WTC11 (cell line): ENCODE results near the gene C6orf163. TPM values are rescaled to one million over a fixed set of nuclear protein-coding genes. Genes with fewer than 3 reads are reported as not detected.

Experiments used
- ATAC-seq: fragments of 200-7000 bp; cut with Tn5 transposase; 2 replicates; pipeline ENCODE4 v1.10.0; 2021; ENCODE audit warnings: mild to moderate bottlenecking, moderate library complexity
- CTCF ChIA-PET: fragments of 300-600 bp; sonication (Branson Sonifier 250); formaldehyde crosslinking; loops from one replicate; lab custom pipeline; 2021; ENCODE audit warnings: antibody characterized with exemption; lab: Charles Lee
- POLR2A ChIA-PET: fragments of 350-600 bp; sonication (Branson Sonifier 250); formaldehyde crosslinking; loops from one replicate; lab custom pipeline; 2021; ENCODE audit warnings: antibody characterized with exemption; lab: Charles Lee
- DNase-seq: peaks from one replicate; pipeline ENCODE4 v3.0.0; 2021; ENCODE audit warnings: low spot score
- H3K27ac Mint-ChIP-seq: 2 replicates; pipeline ENCODE4 v1.8.0; 2021; ENCODE audit warnings: mixed read lengths
- H3K27me3 Mint-ChIP-seq: 2 replicates; pipeline ENCODE4 v1.8.0; 2021; ENCODE audit warnings: low read depth, mild to moderate bottlenecking, moderate library complexity, mixed read lengths
- H3K36me3 Mint-ChIP-seq: 2 replicates; pipeline ENCODE4 v1.8.0; 2021; ENCODE audit warnings: mixed read lengths
- H3K4me1 Mint-ChIP-seq: 2 replicates; pipeline ENCODE4 v1.8.0; 2022; ENCODE audit warnings: mixed read lengths
- H3K4me3 Mint-ChIP-seq: 2 replicates; pipeline ENCODE4 v1.8.0; 2021; ENCODE audit warnings: mild to moderate bottlenecking, moderate library complexity, mixed read lengths
- H3K9me3 Mint-ChIP-seq: 2 replicates; pipeline ENCODE4 v1.8.0; 2021; ENCODE audit warnings: mixed read lengths
- ATF1 ChIP-seq: sonication (generic); formaldehyde crosslinking; IDR thresholded peaks from 2 replicates; pipeline ENCODE4 v1.8.1; 2023; ENCODE audit warnings: mild to moderate bottlenecking, moderate library complexity, missing genetic modification reagents
- ATF2 ChIP-seq: sonication (generic); formaldehyde crosslinking; IDR thresholded peaks from 2 replicates; pipeline ENCODE4 v1.8.1; 2022; ENCODE audit warnings: low read depth, missing genetic modification reagents, borderline replicate concordance
- CBFB ChIP-seq: sonication (generic); formaldehyde crosslinking; IDR thresholded peaks from 2 replicates; pipeline ENCODE4 v1.8.1; 2022; ENCODE audit warnings: mild to moderate bottlenecking, low read depth, missing genetic modification reagents
- ESRRA ChIP-seq: sonication (generic); formaldehyde crosslinking; IDR thresholded peaks from 2 replicates; pipeline ENCODE4 v1.8.1; 2022; ENCODE audit warnings: mild to moderate bottlenecking, missing genetic modification reagents, borderline replicate concordance
- FOXP1 ChIP-seq: sonication (generic); formaldehyde crosslinking; IDR thresholded peaks from 2 replicates; pipeline ENCODE4 v1.8.0; 2022; ENCODE audit warnings: missing genetic modification reagents, mild to moderate bottlenecking, moderate library complexity, borderline replicate concordance
- JAZF1 ChIP-seq: fragments of 250-450 bp; sonication (Bioruptor Pico); IDR thresholded peaks from 2 replicates; pipeline ENCODE4 v1.9.0; 2021; ENCODE audit warnings: moderate library complexity, mild to moderate bottlenecking, inconsistent platforms
- MLX ChIP-seq: sonication (generic); formaldehyde crosslinking; IDR thresholded peaks from 2 replicates; pipeline ENCODE4 v1.8.1; 2023; ENCODE audit warnings: mild to moderate bottlenecking, missing genetic modification reagents, moderate library complexity
- NFATC4 ChIP-seq: fragments of 250-450 bp; sonication (Bioruptor Pico); IDR thresholded peaks from 2 replicates; pipeline ENCODE4 v1.9.0; 2021; ENCODE audit warnings: mild to moderate bottlenecking
- NR3C1 ChIP-seq: sonication (generic); formaldehyde crosslinking; conservative IDR thresholded peaks from 2 replicates; pipeline ENCODE4 v1.8.1; 2023; ENCODE audit warnings: low read depth, mild to moderate bottlenecking, missing genetic modification reagents
- PRDM15 ChIP-seq: sonication (generic); formaldehyde crosslinking; IDR thresholded peaks from 2 replicates; pipeline ENCODE4 v1.8.0; 2022; ENCODE audit warnings: missing genetic modification reagents
- ZMAT4 ChIP-seq: fragments of 250-450 bp; sonication (Bioruptor Pico); IDR thresholded peaks from 2 replicates; pipeline ENCODE4 v1.9.0; 2021; ENCODE audit warnings: mild to moderate bottlenecking
- ZNF138 ChIP-seq: sonication (generic); formaldehyde crosslinking; conservative IDR thresholded peaks from 2 replicates; pipeline ENCODE4 v1.8.1; 2022; ENCODE audit warnings: mild to moderate bottlenecking, moderate library complexity, missing genetic modification reagents
- ZNF219 ChIP-seq: sonication (generic); formaldehyde crosslinking; IDR thresholded peaks from 2 replicates; pipeline ENCODE4 v1.8.0; 2023; ENCODE audit warnings: missing genetic modification reagents, mild to moderate bottlenecking, borderline replicate concordance
- ZNF232 ChIP-seq: sonication (generic); formaldehyde crosslinking; IDR thresholded peaks from 2 replicates; pipeline ENCODE4 v1.8.0; 2022; ENCODE audit warnings: mild to moderate bottlenecking, missing genetic modification reagents
- ZNF281 ChIP-seq: sonication (generic); formaldehyde crosslinking; IDR thresholded peaks from 2 replicates; pipeline ENCODE4 v1.8.0; 2023; ENCODE audit warnings: mild to moderate bottlenecking, missing genetic modification reagents
- ZNF512 ChIP-seq: sonication (generic); formaldehyde crosslinking; IDR thresholded peaks from 2 replicates; pipeline ENCODE4 v1.8.1; 2022; ENCODE audit warnings: missing genetic modification reagents, borderline replicate concordance
- ZSCAN18 ChIP-seq: fragments of 250-450 bp; sonication (Bioruptor Pico); IDR thresholded peaks from 2 replicates; pipeline ENCODE4 v2.1.2; 2022; ENCODE audit warnings: mild to moderate bottlenecking, moderate library complexity
- total RNA-seq: library from RNA; stranded (reverse); gene quantifications from 3 replicates; pipeline ENCODE4 v1.2.3, GENCODE V29; 2021

The C6orf163 gene
- total RNA-seq, 1 experiment from 2014 or later = 2.0 TPM

- Mint-ChIP-seq H3K4me1 (peaks cover 34% of the 10 kb centered on the region), H3K27ac (peak overlapping the region; percentile 57; the same call in 1 of the 2 replicates)
Observed at GRCh38 chr6:87333591-87334181, 10.9 kb upstream of the C6orf163 start.

More at GRCh38 chr6:87333591-87334181, 10.9 kb upstream of the C6orf163 start:
- ATAC-seq (no peak), DNase-seq (no peak)
- no peak for TF ChIP-seq ZNF138
- TF ChIP-seq PRDM15 (CRISPR knock-in tag) = no peak
- TF ChIP-seq ZMAT4 = no peak
- TF ChIP-seq ZSCAN18 (CRISPR knock-in tag) = no peak
- no peak for TF ChIP-seq NR3C1 (CRISPR knock-in tag)
- no peak for TF ChIP-seq ATF1 (CRISPR knock-in tag)
- TF ChIP-seq NFATC4 = no peak
- TF ChIP-seq ESRRA (CRISPR knock-in tag) = no peak
- no peak for TF ChIP-seq ATF2 (CRISPR knock-in tag)
- no peak for TF ChIP-seq ZNF232
- TF ChIP-seq CBFB = no peak
- TF ChIP-seq ZNF281 (CRISPR knock-in tag) = no peak
- no peak for TF ChIP-seq ZNF512 (CRISPR knock-in tag)
- no peak for TF ChIP-seq ZNF219
- TF ChIP-seq JAZF1 (CRISPR knock-in tag) = no peak
- TF ChIP-seq MLX = no peak
- TF ChIP-seq FOXP1 (CRISPR knock-in tag) = no peak
- H3K36me3 Mint-ChIP-seq = no peaks in the 10 kb centered on the region
- H3K9me3 Mint-ChIP-seq = no peaks in the 10 kb centered on the region
- no peak overlapping the region for H3K4me3 Mint-ChIP-seq
- POLR2A ChIA-PET = no interaction called here
- no peaks in the 10 kb centered on the region for H3K27me3 Mint-ChIP-seq
- CTCF ChIA-PET = interaction anchor here (0.8 kb wide), 1 partner anchor 11 kb away, joined by 3 read pairs; no protein-coding TSS in a partner anchor
